NCI-H460 (cell line): Measurements from ENCODE around the gene INTS14. TPM values are rescaled to one million over a fixed set of nuclear protein-coding genes. Genes with fewer than 3 reads are reported as not detected.

Source experiments
- DNase-seq: peaks from one replicate; pipeline ENCODE4 v3.0.0-alpha.2; 2016; ENCODE audit warnings: low read depth; ENCODE audit errors: extremely low read depth
- small RNA-seq, 2 experiments: library from RNA; depleted of rRNA; stranded (forward); fragments of <200 nt; gene quantifications; one replicate each; pipeline ENCODE3, GENCODE V24; 2014
- total RNA-seq: library from RNA; depleted of rRNA; stranded (reverse); fragments of >200 nt; shearing (Covaris generic); gene quantifications from 2 replicates; pipeline ENCODE4 v1.2.3, GENCODE V29; 2014; rRNA removed

INTS14 gene
- total RNA-seq, 1 experiment from 2014 or later, result 60.3 TPM

GRCh38 chr15:65535192-65535591 is 75.7 kb downstream of the INTS14 start:
- no peak for DNase-seq

- no peak for DNase-seq
Measured at GRCh38 chr15:65533057-65533756, 77.7 kb downstream of the INTS14 start.

GRCh38 chr15:65532738-65533051 is 78.2 kb downstream of the INTS14 start:
- DNase-seq, result no peak

GRCh38 chr15:65530318-65531111 is 80.4 kb downstream of the INTS14 start, which contains the start of gene HACD3:
Gene HACD3 (plus strand): TSS chr15:65530463. CDS start chr15:65530632, 169 bp downstream.
- peak; percentile 76 for DNase-seq

- no peak for DNase-seq
Measured at GRCh38 chr15:65529762-65530317, 81.1 kb downstream of the INTS14 start.

Small RNA genes within 50 kb of the gene (small RNA-seq; reads per million reads assigned to genes)
- 0 reads per million in 2 experiments for gene RNU6-19P

Other genes starting within 250 kb of the INTS14 start
- gene IGDCC3, start 233.1 kb downstream of the INTS14 start, total RNA-seq, result not detected in 2 replicates
- gene IGDCC4, start 188.2 kb downstream of the INTS14 start, total RNA-seq, result 0.29 and 0.74 TPM in 2 replicates
- gene DPP8, start 93.4 kb downstream of the INTS14 start, total RNA-seq, result 20.6 and 25.6 TPM in 2 replicates
- gene HACD3, start 80.7 kb downstream of the INTS14 start, total RNA-seq, result 93.8 and 108 TPM in 2 replicates
- gene SLC24A1, start 10.8 kb upstream of the INTS14 start, total RNA-seq, result 3.9 and 4.4 TPM in 2 replicates
- 15.6 and 19.3 TPM in 2 replicates for gene DENND4A, start 181.2 kb upstream of the INTS14 start, total RNA-seq